HPDE6-E6E7 (cell line): ENCODE data around the gene C1orf198.

Experiments
- DNase-seq: peaks from one replicate; pipeline ENCODE4 v3.0.0; 2011; ENCODE audit warnings: missing footprints; ENCODE audit errors: extremely low spot score

The C1orf198 gene

GRCh38 chr1:230867903-230868735, at the start of gene C1orf198:
TSS of gene C1orf198 (minus strand) at chr1:230868521. CDS start at chr1:230868512, 9 bp downstream.
- peak; percentile 49 for DNase-seq

- peak; percentile 31 for DNase-seq
Measured at GRCh38 chr1:230917284-230918135, 49.2 kb upstream of the C1orf198 start.

- no peak for DNase-seq
Measured at GRCh38 chr1:230916587-230917283, 48.4 kb upstream of the C1orf198 start.

- no peak for DNase-seq
Measured at GRCh38 chr1:230915078-230915477, 46.8 kb upstream of the C1orf198 start.

- no peak for DNase-seq
Measured at GRCh38 chr1:230913496-230913895, 45.2 kb upstream of the C1orf198 start.

- no peak for DNase-seq
Measured at GRCh38 chr1:230910755-230911117, 42.4 kb upstream of the C1orf198 start.

GRCh38 chr1:230909974-230910754, 41.8 kb upstream of the C1orf198 start:
- DNase-seq: no peak

GRCh38 chr1:230907472-230908205, 39.3 kb upstream of the C1orf198 start:
- DNase-seq: no peak

GRCh38 chr1:230906226-230906625, 37.9 kb upstream of the C1orf198 start:
- DNase-seq: no peak

GRCh38 chr1:230905733-230906132, 37.4 kb upstream of the C1orf198 start:
- no peak for DNase-seq

- no peak for DNase-seq
Measured at GRCh38 chr1:230902349-230902923, 34.1 kb upstream of the C1orf198 start.

- DNase-seq: no peak
Measured at GRCh38 chr1:230901671-230902070, 33.4 kb upstream of the C1orf198 start.

GRCh38 chr1:230900984-230901383, 32.7 kb upstream of the C1orf198 start:
- DNase-seq: no peak

- DNase-seq: no peak
Measured at GRCh38 chr1:230899841-230900251, 31.5 kb upstream of the C1orf198 start.

- no peak for DNase-seq
Measured at GRCh38 chr1:230898748-230899147, 30.4 kb upstream of the C1orf198 start.

- DNase-seq: no peak
Measured at GRCh38 chr1:230898144-230898543, 29.8 kb upstream of the C1orf198 start.

- no peak for DNase-seq
Measured at GRCh38 chr1:230896779-230897178, 28.5 kb upstream of the C1orf198 start.

- no peak for DNase-seq
Measured at GRCh38 chr1:230895452-230895851, 27.1 kb upstream of the C1orf198 start.

- DNase-seq: no peak
Measured at GRCh38 chr1:230894664-230895063, 26.3 kb upstream of the C1orf198 start.

GRCh38 chr1:230894032-230894431, 25.7 kb upstream of the C1orf198 start:
- DNase-seq: no peak
